Measurements from ENCODE around the gene BRF1.

Gene BRF1

GRCh38 chr14:105220699-105221597 is 79.9 kb downstream of the BRF1 start:
- H3K4me3 ChIP-seq (ENCODE audit: control insufficient read depth, low read depth, low read length): no peak overlapping the region
- DNase-seq (ENCODE audit: low read depth): no peak
- TF ChIP-seq, protein P1, sequence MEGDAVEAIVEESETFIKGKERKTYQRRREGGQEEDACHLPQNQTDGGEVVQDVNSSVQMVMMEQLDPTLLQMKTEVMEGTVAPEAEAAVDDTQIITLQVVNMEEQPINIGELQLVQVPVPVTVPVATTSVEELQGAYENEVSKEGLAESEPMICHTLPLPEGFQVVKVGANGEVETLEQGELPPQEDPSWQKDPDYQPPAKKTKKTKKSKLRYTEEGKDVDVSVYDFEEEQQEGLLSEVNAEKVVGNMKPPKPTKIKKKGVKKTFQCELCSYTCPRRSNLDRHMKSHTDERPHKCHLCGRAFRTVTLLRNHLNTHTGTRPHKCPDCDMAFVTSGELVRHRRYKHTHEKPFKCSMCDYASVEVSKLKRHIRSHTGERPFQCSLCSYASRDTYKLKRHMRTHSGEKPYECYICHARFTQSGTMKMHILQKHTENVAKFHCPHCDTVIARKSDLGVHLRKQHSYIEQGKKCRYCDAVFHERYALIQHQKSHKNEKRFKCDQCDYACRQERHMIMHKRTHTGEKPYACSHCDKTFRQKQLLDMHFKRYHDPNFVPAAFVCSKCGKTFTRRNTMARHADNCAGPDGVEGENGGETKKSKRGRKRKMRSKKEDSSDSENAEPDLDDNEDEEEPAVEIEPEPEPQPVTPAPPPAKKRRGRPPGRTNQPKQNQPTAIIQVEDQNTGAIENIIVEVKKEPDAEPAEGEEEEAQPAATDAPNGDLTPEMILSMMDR (conservative IDR thresholded peaks at IDR 0.05; ENCODE audit: control insufficient read depth, insufficient read depth, low read depth, low read length): no peak

- no peak for DNase-seq (ENCODE audit: low read depth)
- no peak overlapping the region for H3K4me3 ChIP-seq (ENCODE audit: control insufficient read depth, low read depth, low read length)
- TF ChIP-seq, protein P1 (conservative IDR thresholded peaks at IDR 0.05; ENCODE audit: control insufficient read depth, insufficient read depth, low read depth, low read length): no peak
Measured at GRCh38 chr14:105219753-105220152, 81.0 kb downstream of the BRF1 start.

DNA sequence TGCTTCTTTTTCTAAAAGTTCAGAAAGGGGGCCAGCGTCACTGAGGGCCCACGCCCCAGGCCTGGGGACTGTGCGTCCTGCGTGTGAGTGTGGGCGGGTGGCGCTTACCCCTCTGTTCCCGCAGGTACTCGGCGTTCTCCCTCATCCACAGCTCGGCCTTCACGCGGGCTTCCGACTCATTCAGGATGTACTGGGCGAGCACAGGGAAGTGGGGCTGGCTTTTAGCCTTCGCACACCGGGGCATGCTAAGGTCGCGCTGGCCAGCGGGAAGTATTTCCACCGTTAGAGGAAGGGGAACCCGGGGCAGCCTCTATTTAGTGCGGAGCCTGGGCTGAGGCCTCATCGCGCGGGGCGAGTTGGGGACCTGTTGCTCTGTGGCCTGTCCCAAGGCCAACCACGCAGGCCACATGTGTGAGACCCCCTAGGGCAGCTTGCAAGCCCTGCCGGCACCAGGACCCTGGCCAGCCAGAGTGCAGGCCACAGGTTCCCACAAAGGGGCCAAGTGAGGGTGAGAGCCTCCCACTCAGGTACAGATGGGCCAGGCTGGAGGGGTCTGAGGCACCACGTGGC is 81.7 kb downstream of the BRF1 start:
- H3K4me3 ChIP-seq (ENCODE audit: control insufficient read depth, low read depth, low read length): no peak overlapping the region
- DNase-seq (ENCODE audit: low read depth): no peak
- TF ChIP-seq, protein P1 (conservative IDR thresholded peaks at IDR 0.05; ENCODE audit: control insufficient read depth, insufficient read depth, low read depth, low read length): no peak

- H3K4me3 ChIP-seq (ENCODE audit: control insufficient read depth, low read depth, low read length): no peak overlapping the region
- TF ChIP-seq, protein P1 (conservative IDR thresholded peaks at IDR 0.05; ENCODE audit: control insufficient read depth, insufficient read depth, low read depth, low read length): no peak
- no peak for DNase-seq (ENCODE audit: low read depth)
Measured at GRCh38 chr14:105218611-105219010, 82.2 kb downstream of the BRF1 start.

DNA sequence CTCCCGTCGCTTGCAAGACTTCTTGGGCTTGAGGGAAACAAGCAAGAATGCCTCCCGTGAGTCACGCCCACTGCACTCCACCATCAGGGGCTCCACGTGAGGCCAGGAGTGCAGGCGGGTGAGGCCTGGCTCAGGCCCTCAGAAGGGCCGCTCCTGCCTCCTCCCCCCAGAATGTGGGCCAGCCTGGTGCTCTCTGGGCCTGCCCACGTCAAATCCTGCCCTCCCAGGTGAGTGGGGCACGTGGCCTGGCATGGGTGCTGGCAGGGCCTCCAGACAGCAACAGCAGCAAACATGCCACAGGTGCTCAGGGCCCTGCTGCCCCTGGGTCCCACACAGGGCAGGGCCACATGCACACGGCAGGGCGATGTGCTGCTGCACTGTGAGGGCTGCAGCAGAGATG is 83.0 kb downstream of the BRF1 start:
- H3K4me3 ChIP-seq (ENCODE audit: control insufficient read depth, low read depth, low read length): no peak overlapping the region
- no peak for DNase-seq (ENCODE audit: low read depth)
- TF ChIP-seq, protein P1 (conservative IDR thresholded peaks at IDR 0.05; ENCODE audit: control insufficient read depth, insufficient read depth, low read depth, low read length): no peak

DNA sequence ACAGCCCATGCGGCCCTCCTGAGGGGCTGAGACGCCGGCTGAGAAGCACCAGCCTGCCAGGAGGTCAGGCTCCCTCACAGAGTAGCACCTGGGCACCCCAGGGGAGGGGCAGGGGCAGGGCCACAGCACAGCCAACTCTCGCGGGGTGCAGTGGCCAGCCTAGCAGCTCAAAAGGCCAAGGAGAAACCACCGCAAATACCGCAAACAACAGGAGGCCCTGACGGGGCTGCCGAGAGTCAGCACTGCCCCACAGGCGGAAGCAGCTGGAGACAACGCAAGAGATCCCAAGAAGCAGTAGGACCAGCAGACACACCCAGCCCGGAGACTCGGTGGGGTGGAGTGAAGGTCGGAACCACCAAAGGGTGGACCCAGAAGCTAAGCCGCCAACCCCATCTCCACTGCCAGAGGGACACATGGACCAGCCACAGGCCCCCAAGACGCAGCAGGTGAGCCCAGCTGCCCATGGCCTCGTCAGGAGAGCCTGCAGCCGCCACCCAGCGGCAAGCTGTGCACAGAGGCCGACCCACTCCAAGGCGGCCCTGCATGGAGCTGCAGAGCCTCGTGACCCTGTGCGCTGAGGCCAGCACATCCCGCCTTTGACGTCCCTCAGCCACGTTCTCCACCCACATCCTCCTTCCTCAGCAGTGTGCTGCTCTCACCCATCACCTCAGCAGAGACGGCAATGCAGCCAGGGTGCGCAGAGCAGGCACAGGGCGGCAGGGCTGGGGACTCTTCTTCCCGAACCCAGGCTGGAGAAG is 84.1 kb downstream of the BRF1 start:
- DNase-seq (ENCODE audit: low read depth): no peak
- TF ChIP-seq, protein P1 (conservative IDR thresholded peaks at IDR 0.05; ENCODE audit: control insufficient read depth, insufficient read depth, low read depth, low read length): no peak
- H3K4me3 ChIP-seq (ENCODE audit: control insufficient read depth, low read depth, low read length): no peak overlapping the region

Data from fibroblast of mammary gland (primary cell).